ENCODE data around the gene GDAP2. TPM values are rescaled to one million over a fixed set of nuclear protein-coding genes. Genes with fewer than 3 reads are reported as not detected.

Gene GDAP2, protein sequence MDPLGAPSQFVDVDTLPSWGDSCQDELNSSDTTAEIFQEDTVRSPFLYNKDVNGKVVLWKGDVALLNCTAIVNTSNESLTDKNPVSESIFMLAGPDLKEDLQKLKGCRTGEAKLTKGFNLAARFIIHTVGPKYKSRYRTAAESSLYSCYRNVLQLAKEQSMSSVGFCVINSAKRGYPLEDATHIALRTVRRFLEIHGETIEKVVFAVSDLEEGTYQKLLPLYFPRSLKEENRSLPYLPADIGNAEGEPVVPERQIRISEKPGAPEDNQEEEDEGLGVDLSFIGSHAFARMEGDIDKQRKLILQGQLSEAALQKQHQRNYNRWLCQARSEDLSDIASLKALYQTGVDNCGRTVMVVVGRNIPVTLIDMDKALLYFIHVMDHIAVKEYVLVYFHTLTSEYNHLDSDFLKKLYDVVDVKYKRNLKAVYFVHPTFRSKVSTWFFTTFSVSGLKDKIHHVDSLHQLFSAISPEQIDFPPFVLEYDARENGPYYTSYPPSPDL
- 26.6 and 29.3 TPM in 2 replicates for total RNA-seq

DNA sequence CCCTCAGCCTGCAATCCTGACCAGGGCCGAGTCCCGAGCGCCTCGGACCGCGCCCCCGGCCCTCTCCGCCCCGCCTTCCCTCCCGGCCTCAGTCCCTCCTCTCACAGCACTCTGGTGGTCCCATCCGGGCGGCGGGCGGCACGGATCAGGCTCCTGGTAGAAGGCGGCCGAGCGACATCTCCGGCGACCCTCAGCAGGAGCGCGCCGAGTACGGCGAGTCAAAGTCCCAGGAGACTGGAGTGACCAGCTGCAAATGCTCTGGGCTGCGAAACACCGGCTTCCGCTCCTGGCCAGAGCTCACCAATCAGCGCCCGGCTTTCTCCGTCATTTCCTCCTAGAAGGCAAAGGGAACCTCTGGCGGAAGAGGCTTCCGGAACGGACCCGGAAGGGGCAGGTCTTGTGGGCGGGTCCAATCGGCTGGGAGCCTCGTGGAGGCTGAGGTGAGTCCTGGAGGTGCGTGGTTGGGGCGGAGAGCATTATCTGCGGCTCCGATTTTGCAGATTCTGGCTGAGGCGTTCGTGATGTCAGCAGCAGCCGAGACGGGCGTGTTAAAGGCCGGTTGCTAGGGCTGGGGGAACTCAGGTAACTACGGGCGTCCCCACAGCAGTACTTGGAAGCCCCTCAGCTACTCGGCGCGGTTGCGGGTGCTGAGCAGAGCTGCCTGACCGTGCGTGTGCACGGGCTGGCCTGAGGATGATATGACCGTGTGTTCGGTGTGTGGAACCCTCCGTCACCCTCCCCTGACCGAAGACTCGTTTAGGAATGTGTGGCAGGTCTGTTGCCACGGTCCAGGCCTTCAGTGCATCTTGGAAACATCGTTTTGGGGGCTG is at the start of gene GDAP2, which contains the start of gene WDR3:
Gene GDAP2 (minus strand): TSS at position 279 of the 830 bp plus-strand sequence. CDS start 9,264 bp downstream, outside the sequence.
Gene WDR3 (plus strand): TSS at position 397 of the 830 bp plus-strand sequence. CDS start 3,581 bp downstream, outside the sequence.

Other genes starting within 250 kb of the GDAP2 start
- 16.3 and 37.7 TPM in 2 replicates for gene WDR3, start 118 bp upstream of the GDAP2 start, total RNA-seq